HT-29 (cell line): Measurements from ENCODE around the gene B3GNT8. TPM values are rescaled to one million over a fixed set of nuclear protein-coding genes. Genes with fewer than 3 reads are reported as not detected.
"Not testable (repeated sequence)": the region's sequence is repeated elsewhere in the genome, so short reads cannot be mapped to it uniquely, and the experiment has no call there.

Experiments used
- DNase-seq: peaks from one replicate; pipeline ENCODE4 v3.0.0-alpha.2; 2015; ENCODE audit warnings: low spot score
- total RNA-seq: library from RNA; depleted of rRNA; stranded (reverse); fragments of >200 nt; shearing (Covaris generic); gene quantifications from 2 replicates; pipeline ENCODE4 v1.2.3, GENCODE V29; 2014

Gene B3GNT8
- total RNA-seq, 1 experiment from 2014 or later, result 2.9 TPM

GRCh38 chr19:41436674-41436951 lies 9.4 kb upstream of the B3GNT8 start:
- DNase-seq, result no peak

- DNase-seq, result no peak
Measured at GRCh38 chr19:41435936-41436673, 8.9 kb upstream of the B3GNT8 start.

GRCh38 chr19:41435376-41435775 lies 8.2 kb upstream of the B3GNT8 start:
- not testable (repeated sequence) for DNase-seq

- DNase-seq, result no peak
Measured at GRCh38 chr19:41434450-41434849, 7.3 kb upstream of the B3GNT8 start.

- no peak for DNase-seq
Measured at GRCh38 chr19:41433171-41433570, 6.0 kb upstream of the B3GNT8 start.

- DNase-seq, result peak; percentile 61
Measured at GRCh38 chr19:41431426-41432386, 4.5 kb upstream of the B3GNT8 start.

- no peak for DNase-seq
Measured at GRCh38 chr19:41430922-41431321, 3.7 kb upstream of the B3GNT8 start.

- no peak for DNase-seq
Measured at GRCh38 chr19:41428481-41428859, 1.3 kb upstream of the B3GNT8 start.

- peak; percentile 35 for DNase-seq
Measured at GRCh38 chr19:41427647-41428480, 690 bp upstream of the B3GNT8 start.

- DNase-seq, result no peak
Measured at GRCh38 chr19:41426116-41426841, 895 bp downstream of the B3GNT8 start.

GRCh38 chr19:41425174-41426115 lies 1.7 kb downstream of the B3GNT8 start:
- DNase-seq, result no peak

- DNase-seq, result no peak
Measured at GRCh38 chr19:41424335-41425173, 2.6 kb downstream of the B3GNT8 start.

GRCh38 chr19:41422955-41423354 lies 4.2 kb downstream of the B3GNT8 start:
- no peak for DNase-seq

- DNase-seq, result no peak
Measured at GRCh38 chr19:41422456-41422855, 4.7 kb downstream of the B3GNT8 start.

- DNase-seq, result no peak
Measured at GRCh38 chr19:41421973-41422372, 5.2 kb downstream of the B3GNT8 start.

GRCh38 chr19:41421314-41421713 lies 5.9 kb downstream of the B3GNT8 start:
- no peak for DNase-seq

GRCh38 chr19:41420101-41420880 lies 6.9 kb downstream of the B3GNT8 start:
- no peak for DNase-seq

- DNase-seq, result no peak
Measured at GRCh38 chr19:41416194-41416674, 10.9 kb downstream of the B3GNT8 start.
